ENCODE measurements around the gene HLA-G.
A peak's percentile ranks its signal among the peaks of the same experiment; 100 is the strongest.

The HLA-G gene

GRCh38 chr6:29818892-29819291 lies 8.7 kb upstream of the HLA-G start:
- no peak for DNase-seq

GRCh38 chr6:29824144-29824543 lies 3.5 kb upstream of the HLA-G start:
- DNase-seq: no peak

- DNase-seq: no peak
Observed at GRCh38 chr6:29825848-29826247, 1.8 kb upstream of the HLA-G start.

GRCh38 chr6:29826271-29826670 lies 1.4 kb upstream of the HLA-G start:
- DNase-seq: no peak

- DNase-seq: no peak
Observed at GRCh38 chr6:29828471-29828797, 809 bp downstream of the HLA-G start.

GRCh38 chr6:29829766-29830165 lies 2.1 kb downstream of the HLA-G start:
- DNase-seq: no peak

- no peak for DNase-seq
Observed at GRCh38 chr6:29830409-29830808, 2.8 kb downstream of the HLA-G start.

GRCh38 chr6:29831776-29832175 lies 4.2 kb downstream of the HLA-G start:
- no peak for DNase-seq

- DNase-seq: no peak
Observed at GRCh38 chr6:29834564-29835436, 7.2 kb downstream of the HLA-G start.

GRCh38 chr6:29839917-29840316 lies 12.3 kb downstream of the HLA-G start:
- no peak for DNase-seq

GRCh38 chr6:29841030-29841429 lies 13.4 kb downstream of the HLA-G start:
- no peak for DNase-seq

- DNase-seq: no peak
Observed at GRCh38 chr6:29845405-29846006, 17.9 kb downstream of the HLA-G start.

- DNase-seq: peak in 1 of 2 experiments; percentile 9
Observed at GRCh38 chr6:29847871-29848630, 20.4 kb downstream of the HLA-G start.

GRCh38 chr6:29850011-29850553 lies 22.5 kb downstream of the HLA-G start:
- DNase-seq: no peak

GRCh38 chr6:29851190-29851589 lies 23.6 kb downstream of the HLA-G start:
- no peak for DNase-seq

GRCh38 chr6:29853245-29853644 lies 25.6 kb downstream of the HLA-G start:
- DNase-seq: no peak

GRCh38 chr6:29858006-29858405 lies 30.4 kb downstream of the HLA-G start:
- no peak for DNase-seq

GRCh38 chr6:29861521-29862255 lies 34.1 kb downstream of the HLA-G start:
- DNase-seq: no peak

GRCh38 chr6:29864037-29864810 lies 36.6 kb downstream of the HLA-G start:
- no peak for DNase-seq

- no peak for DNase-seq
Observed at GRCh38 chr6:29865631-29866030, 38.0 kb downstream of the HLA-G start.

- DNase-seq: no peak
Observed at GRCh38 chr6:29870104-29870503, 42.5 kb downstream of the HLA-G start.

- DNase-seq: no peak
Observed at GRCh38 chr6:29872791-29873190, 45.2 kb downstream of the HLA-G start.

Measured in NCI-H187 (cell line).